ENCODE results near the gene MAP1LC3B.

DNA sequence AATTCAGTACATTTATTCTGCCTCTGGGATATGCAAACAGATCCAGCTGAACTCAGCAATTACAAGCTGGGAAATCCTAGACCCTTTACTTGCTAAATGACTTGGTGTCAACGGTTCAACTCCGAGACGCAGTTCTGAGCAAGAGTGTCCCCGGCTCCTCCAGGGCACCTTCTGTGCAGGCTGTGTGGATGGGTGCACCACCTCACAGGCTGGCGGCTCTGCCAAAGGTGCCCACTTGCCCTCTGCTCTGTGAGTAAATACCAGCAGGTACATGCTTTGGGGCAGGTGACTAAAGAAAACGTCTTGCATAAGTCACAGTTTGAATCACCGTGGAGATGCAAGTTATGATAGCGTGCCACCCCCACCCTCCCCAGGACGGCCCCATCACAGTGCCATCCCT lies 23.3 kb downstream of the MAP1LC3B start:
- TF ChIP-seq POLR2A (IDR thresholded peaks at IDR 0.05; ENCODE audit: low read depth, low read length) (no peak), POLR2AphosphoS5 (IDR thresholded peaks at IDR 0.05; ENCODE audit: low read depth, low read length) (no peak), TAF1 (IDR thresholded peaks at IDR 0.05; ENCODE audit: low read depth, low read length) (no peak), POU2F2 (IDR thresholded peaks at IDR 0.05; ENCODE audit: low read depth, low read length) (no peak)

All from GM12891 (cell line).